ENCODE measurements around the gene MYL4. TPM values are rescaled to one million over a fixed set of nuclear protein-coding genes. Genes with fewer than 3 reads are reported as not detected.
A peak's percentile ranks its signal among the peaks of the same experiment; 100 is the strongest.
"Not testable (repeated sequence)": the region's sequence is repeated elsewhere in the genome, so short reads cannot be mapped to it uniquely, and the experiment has no call there.

MYL4 gene
- total and polyA plus RNA-seq, 5 donors: 3,878 to 10,368 (median 5,885) TPM

- WGBS: 76% methylated on average over 2 of the region's 2 CpGs
- Histone ChIP-seq H3K4me3 (ENCODE audit: low read length) (no peak overlapping the region), H3K27ac (ENCODE audit: low read length) (no peak overlapping the region), H3K27me3 (ENCODE audit: control insufficient read depth, insufficient read depth) (no peaks in the 10 kb centered on the region), H3K4me1 (ENCODE audit: control insufficient read depth, insufficient read depth, low read length) (peaks cover 6% of the 10 kb centered on the region), H3K9me3 (ENCODE audit: control insufficient read depth, low read length) (no peaks in the 10 kb centered on the region)
- DNase-seq (no peak), ATAC-seq (no peak)
- intact Hi-C loops (cut with DNase I): no loop called here
These were observed 32.7 kb upstream of the MYL4 start for GRCh38 chr17:47176389-47176826.

GRCh38 chr17:47177261-47177660 is 31.9 kb upstream of the MYL4 start:
- no peak for DNase-seq
- Histone ChIP-seq H3K9me3 (ENCODE audit: control insufficient read depth, low read length) (no peaks in the 10 kb centered on the region), H3K27ac (ENCODE audit: low read length) (no peak overlapping the region), H3K27me3 (ENCODE audit: control insufficient read depth, insufficient read depth) (no peaks in the 10 kb centered on the region), H3K4me1 (ENCODE audit: control insufficient read depth, insufficient read depth, low read length) (peaks cover 8% of the 10 kb centered on the region), H3K4me3 (ENCODE audit: low read length) (no peak overlapping the region)
- intact Hi-C loops (cut with DNase I): no loop called here
- 93% methylated on average over 7 of the region's 7 CpGs for WGBS
- ATAC-seq: no peak

GRCh38 chr17:47179141-47179540 is 30.0 kb upstream of the MYL4 start:
- Histone ChIP-seq H3K4me1 (ENCODE audit: control insufficient read depth, insufficient read depth, low read length) (peaks cover 10% of the 10 kb centered on the region), H3K9me3 (ENCODE audit: control insufficient read depth, low read length) (no peaks in the 10 kb centered on the region), H3K4me3 (ENCODE audit: low read length) (no peak overlapping the region), H3K27ac (ENCODE audit: low read length) (no peak overlapping the region), H3K27me3 (ENCODE audit: control insufficient read depth, insufficient read depth) (no peaks in the 10 kb centered on the region)
- intact Hi-C loops (cut with DNase I): no loop called here
- ATAC-seq (no peak), DNase-seq (no peak)
- 81% methylated on average over 3 of the region's 3 CpGs for WGBS

GRCh38 chr17:47180337-47180736 is 28.8 kb upstream of the MYL4 start:
- H3K27ac ChIP-seq (ENCODE audit: low read length): no peak overlapping the region
- no peak overlapping the region for H3K4me3 ChIP-seq (ENCODE audit: low read length)
- intact Hi-C loops (cut with DNase I): no loop called here
- no peaks in the 10 kb centered on the region for H3K27me3 ChIP-seq (ENCODE audit: control insufficient read depth, insufficient read depth)
- ATAC-seq: no peak
- no peak for DNase-seq
- peaks cover 10% of the 10 kb centered on the region for H3K4me1 ChIP-seq (ENCODE audit: control insufficient read depth, insufficient read depth, low read length)
- H3K9me3 ChIP-seq (ENCODE audit: control insufficient read depth, low read length): no peaks in the 10 kb centered on the region
- 71% methylated on average over 1 of the region's 1 CpG for WGBS

GRCh38 chr17:47180988-47181387 is 28.2 kb upstream of the MYL4 start:
- peaks cover 12% of the 10 kb centered on the region for H3K4me1 ChIP-seq (ENCODE audit: control insufficient read depth, insufficient read depth, low read length)
- H3K4me3 ChIP-seq (ENCODE audit: low read length); intact Hi-C loops (cut with DNase I); H3K9me3 ChIP-seq (ENCODE audit: control insufficient read depth, low read length); H3K27me3 ChIP-seq (ENCODE audit: control insufficient read depth, insufficient read depth); H3K27ac ChIP-seq (ENCODE audit: low read length); ATAC-seq; DNase-seq: not testable (repeated sequence)
- 98% methylated on average over 4 of the region's 4 CpGs for WGBS

GRCh38 chr17:47184681-47185080 is 24.5 kb upstream of the MYL4 start:
- no peaks in the 10 kb centered on the region for H3K9me3 ChIP-seq (ENCODE audit: control insufficient read depth, low read length)
- no peak overlapping the region for H3K27ac ChIP-seq (ENCODE audit: low read length)
- WGBS: 41% methylated on average over 6 of the region's 6 CpGs
- no peak for DNase-seq
- peaks cover 9% of the 10 kb centered on the region for H3K4me1 ChIP-seq (ENCODE audit: control insufficient read depth, insufficient read depth, low read length)
- H3K4me3 ChIP-seq (ENCODE audit: low read length): peak overlapping the region; percentile 16
- intact Hi-C loops (cut with DNase I): no loop called here
- no peaks in the 10 kb centered on the region for H3K27me3 ChIP-seq (ENCODE audit: control insufficient read depth, insufficient read depth)
- ATAC-seq: no peak

GRCh38 chr17:47188271-47188875 is 20.8 kb upstream of the MYL4 start:
- ATAC-seq (peak in 1 of 2 donors; percentile 5), DNase-seq (no peak)
- Histone ChIP-seq H3K9me3 (ENCODE audit: control insufficient read depth, low read length) (no peaks in the 10 kb centered on the region), H3K27ac (ENCODE audit: low read length) (peak overlapping the region; percentile 94), H3K4me1 (ENCODE audit: control insufficient read depth, insufficient read depth, low read length) (peaks cover 2% of the 10 kb centered on the region), H3K27me3 (ENCODE audit: control insufficient read depth, insufficient read depth) (no peaks in the 10 kb centered on the region), H3K4me3 (ENCODE audit: low read length) (peak overlapping the region; percentile 44)
- WGBS: under 1% methylated on average over 15 of the region's 15 CpGs
- intact Hi-C loops (cut with DNase I): no loop called here

- intact Hi-C loops (cut with DNase I): no loop called here
- WGBS: under 1% methylated on average over 64 of the region's 64 CpGs
- Histone ChIP-seq H3K4me1 (ENCODE audit: control insufficient read depth, insufficient read depth, low read length) (peaks cover 2% of the 10 kb centered on the region), H3K27me3 (ENCODE audit: control insufficient read depth, insufficient read depth) (no peaks in the 10 kb centered on the region), H3K4me3 (ENCODE audit: low read length) (peak within 1 kb of the TSS; percentile 51), H3K9me3 (ENCODE audit: control insufficient read depth, low read length) (no peaks in the 10 kb centered on the region), H3K27ac (ENCODE audit: low read length) (peak within 1 kb of the TSS; percentile 94)
- DNase-seq (peak; percentile 99 to 100 (median 99)), ATAC-seq (peak; percentile 98)
These were observed 20.0 kb upstream of the MYL4 start, which contains the start of gene CDC27 for GRCh38 chr17:47188876-47189731. CDC27 (minus strand) TSS chr17:47189295; CDS start chr17:47189172, 123 bp downstream.

- Histone ChIP-seq H3K4me1 (ENCODE audit: control insufficient read depth, insufficient read depth, low read length) (peaks cover 2% of the 10 kb centered on the region), H3K9me3 (ENCODE audit: control insufficient read depth, low read length) (no peaks in the 10 kb centered on the region), H3K27ac (ENCODE audit: low read length) (peak overlapping the region; percentile 28), H3K4me3 (ENCODE audit: low read length) (peak overlapping the region; percentile 51), H3K27me3 (ENCODE audit: control insufficient read depth, insufficient read depth) (no peaks in the 10 kb centered on the region)
- DNase-seq (no peak), ATAC-seq (no peak)
- intact Hi-C loops (cut with DNase I): no loop called here
- WGBS: 39% methylated on average over 5 of the region's 5 CpGs
These were observed 19.4 kb upstream of the MYL4 start for GRCh38 chr17:47189732-47190237.

- peaks cover 2% of the 10 kb centered on the region for H3K4me1 ChIP-seq (ENCODE audit: control insufficient read depth, insufficient read depth, low read length)
- no peak for DNase-seq
- no peak overlapping the region for H3K4me3 ChIP-seq (ENCODE audit: low read length)
- no peaks in the 10 kb centered on the region for H3K9me3 ChIP-seq (ENCODE audit: control insufficient read depth, low read length)
- H3K27me3 ChIP-seq (ENCODE audit: control insufficient read depth, insufficient read depth): no peaks in the 10 kb centered on the region
- intact Hi-C loops (cut with DNase I): no loop called here
- 96% methylated on average over 4 of the region's 4 CpGs for WGBS
- no peak overlapping the region for H3K27ac ChIP-seq (ENCODE audit: low read length)
- ATAC-seq: no peak
These were observed 18.9 kb upstream of the MYL4 start for GRCh38 chr17:47190243-47190642.

GRCh38 chr17:47190770-47191169 is 18.4 kb upstream of the MYL4 start:
- DNase-seq (no peak), ATAC-seq (no peak)
- Histone ChIP-seq H3K27me3 (ENCODE audit: control insufficient read depth, insufficient read depth) (no peaks in the 10 kb centered on the region), H3K4me1 (ENCODE audit: control insufficient read depth, insufficient read depth, low read length) (peaks cover 1% of the 10 kb centered on the region), H3K27ac (ENCODE audit: low read length) (no peak overlapping the region), H3K9me3 (ENCODE audit: control insufficient read depth, low read length) (no peaks in the 10 kb centered on the region), H3K4me3 (ENCODE audit: low read length) (no peak overlapping the region)
- intact Hi-C loops (cut with DNase I): no loop called here
- 97% methylated on average over 1 of the region's 1 CpG for whole genome bisulfite sequencing

All from right cardiac atrium (tissue), 5 donors.